Mesendoderm (in vitro differentiated cells): Measurements from ENCODE around the gene CCL5.

Experiments used
- DNase-seq: peaks from one replicate; pipeline ENCODE4 v3.0.0; 2013
- H2AK5ac ChIP-seq: 2 replicates; pipeline ENCODE4 v1.6.1; 2013; ENCODE audit warnings: low read length, inconsistent platforms
- H2BK120ac ChIP-seq: 2 replicates; pipeline ENCODE4 v1.6.1; 2013; ENCODE audit warnings: low read depth, mild to moderate bottlenecking, low read length, moderate library complexity, mixed read lengths
- H2BK15ac ChIP-seq: replicated peaks from 2 replicates; pipeline ENCODE4 v1.6.1; 2013; ENCODE audit warnings: low read depth, mild to moderate bottlenecking, moderate library complexity
- H2BK5ac ChIP-seq: 2 replicates; pipeline ENCODE4 v1.6.1; 2013; ENCODE audit warnings: low read length, inconsistent platforms
- H3K18ac ChIP-seq: 2 replicates; pipeline ENCODE4 v1.6.1; 2013; ENCODE audit warnings: mild to moderate bottlenecking, low read length, mixed read lengths
- H3K23ac ChIP-seq: one replicate; pipeline ENCODE4 v1.6.1; 2013; ENCODE audit warnings: low read length
- H3K27ac ChIP-seq: 2 replicates; pipeline ENCODE4 v1.5.1; 2013; ENCODE audit warnings: low read depth, mild to moderate bottlenecking, inconsistent platforms, low read length, moderate library complexity
- H3K27me3 ChIP-seq: 2 replicates; pipeline ENCODE4 v1.6.1; 2013; ENCODE audit warnings: low read length, control low read depth, mild to moderate bottlenecking, inconsistent platforms; ENCODE audit not compliant: insufficient read depth, poor library complexity
- H3K36me3 ChIP-seq: 2 replicates; pipeline ENCODE4 v1.6.1; 2013; ENCODE audit warnings: low read length, inconsistent platforms; ENCODE audit not compliant: control insufficient read depth, insufficient read depth
- H3K4ac ChIP-seq: one replicate; pipeline ENCODE4 v1.6.1; 2013; ENCODE audit warnings: low read depth, mild to moderate bottlenecking, low read length, moderate library complexity
- H3K4me1 ChIP-seq: 2 replicates; pipeline ENCODE4 v1.6.1; 2013; ENCODE audit warnings: low read depth, low read length, inconsistent platforms; ENCODE audit not compliant: control insufficient read depth
- H3K4me2 ChIP-seq: 2 replicates; pipeline ENCODE4 v1.6.1; 2013; ENCODE audit warnings: low read length
- H3K4me3 ChIP-seq: 2 replicates; pipeline ENCODE4 v1.5.1; 2013; ENCODE audit warnings: mild to moderate bottlenecking, low read length
- H3K56ac ChIP-seq: one replicate; pipeline ENCODE4 v1.6.1; 2013; ENCODE audit warnings: low read length
- H3K79me1 ChIP-seq: 2 replicates; pipeline ENCODE4 v1.6.1; 2013; ENCODE audit warnings: low read length, inconsistent platforms
- H3K79me2 ChIP-seq: 2 replicates; pipeline ENCODE4 v1.6.1; 2013; ENCODE audit warnings: mild to moderate bottlenecking, low read length; ENCODE audit not compliant: control insufficient read depth, insufficient read depth
- H3K9ac ChIP-seq: 2 replicates; pipeline ENCODE4 v1.6.1; 2013; ENCODE audit warnings: low read length, inconsistent platforms
- H4K5ac ChIP-seq: one replicate; pipeline ENCODE4 v1.6.1; 2013; ENCODE audit warnings: low read length
- H4K8ac ChIP-seq: one replicate; pipeline ENCODE4 v1.6.1; 2013; ENCODE audit warnings: low read depth, mild to moderate bottlenecking, control low read depth, low read length, moderate library complexity
- WGBS: extraction: QIAGEN DNeasy Blood & Tissue Kit; methylation state at CpG from one replicate; pipeline ENCODE4 v1.1.7; 2013; ENCODE audit warnings: low lambda C conversion rate, missing lambda C conversion rate; ENCODE audit not compliant: insufficient coverage; ENCODE audit errors: extremely low coverage; 5-methylcytosine and 5-hydroxymethylcytosine counted together

CCL5 gene

DNA sequence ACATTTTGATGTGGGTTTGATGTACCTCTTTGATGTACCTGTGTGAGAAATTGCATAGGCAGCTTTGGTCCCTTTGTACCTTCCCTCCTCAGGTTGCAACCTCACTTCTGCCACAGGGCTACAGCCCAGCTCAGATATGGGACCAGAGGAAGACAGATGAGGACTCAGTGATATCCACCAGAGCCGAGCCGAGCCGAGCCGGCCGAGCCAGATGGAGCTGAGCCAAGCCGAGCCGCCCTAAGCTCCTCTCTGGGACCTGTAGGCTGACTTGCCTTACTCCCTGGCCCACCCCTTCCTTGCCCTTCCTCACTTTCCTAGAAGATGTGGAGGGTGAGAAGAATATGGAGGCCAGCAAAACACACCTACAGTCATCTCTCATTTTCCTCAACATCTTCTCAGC, 15.3 kb downstream of the CCL5 start:
- Histone ChIP-seq H3K4ac (no peak overlapping the region), H3K36me3 (no peaks in the 10 kb centered on the region), H2AK5ac (no peak overlapping the region), H4K8ac (no peak overlapping the region), H2BK15ac (no peak overlapping the region), H4K5ac (no peak overlapping the region), H3K27ac (no peak overlapping the region), H3K23ac (no peak overlapping the region), H2BK120ac (no peak overlapping the region), H3K79me1 (no peaks in the 10 kb centered on the region), H3K4me2 (no peak overlapping the region), H3K4me1 (no peaks in the 10 kb centered on the region), H3K4me3 (no peak overlapping the region), H3K9ac (no peak overlapping the region), H3K27me3 (no peaks in the 10 kb centered on the region), H2BK5ac (no peak overlapping the region), H3K56ac (no peak overlapping the region), H3K18ac (no peak overlapping the region), H3K79me2 (no peaks in the 10 kb centered on the region)
- DNase-seq = no peak
- no CpG with 5 or more reads among the region's 7 CpGs for WGBS

DNA sequence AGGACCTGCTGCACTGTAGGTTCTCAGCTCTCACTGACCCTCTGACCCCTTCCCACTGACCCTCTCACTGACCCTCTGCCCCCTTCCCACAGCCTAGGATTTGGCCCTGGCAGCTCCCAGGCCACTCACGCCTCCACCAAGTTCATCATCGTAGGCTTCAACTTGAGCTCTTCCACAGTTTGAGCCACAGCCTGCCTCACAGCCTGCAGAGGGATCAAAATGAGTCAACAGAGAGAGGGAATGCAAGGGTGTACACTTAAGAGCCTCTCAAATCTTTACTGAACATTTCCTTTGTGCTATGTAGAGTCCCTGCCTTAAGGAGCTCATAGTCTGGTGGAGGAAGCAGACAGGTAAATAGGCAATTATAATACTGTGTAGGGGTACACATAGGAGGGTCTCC, 23.6 kb downstream of the CCL5 start:
- no peak overlapping the region for H3K56ac ChIP-seq
- H2AK5ac ChIP-seq = no peak overlapping the region
- no peak overlapping the region for H3K4ac ChIP-seq
- peaks cover 3% of the 10 kb centered on the region for H3K36me3 ChIP-seq
- no peaks in the 10 kb centered on the region for H3K79me2 ChIP-seq
- no peak overlapping the region for H4K8ac ChIP-seq
- DNase-seq = no peak
- H3K4me1 ChIP-seq = no peaks in the 10 kb centered on the region
- H3K4me2 ChIP-seq = no peak overlapping the region
- no peaks in the 10 kb centered on the region for H3K27me3 ChIP-seq
- whole genome bisulfite sequencing = no CpG with 5 or more reads among the region's 2 CpGs
- H3K79me1 ChIP-seq = no peaks in the 10 kb centered on the region
- no peak overlapping the region for H3K9ac ChIP-seq
- H3K27ac ChIP-seq = no peak overlapping the region
- no peak overlapping the region for H3K23ac ChIP-seq
- H4K5ac ChIP-seq = no peak overlapping the region
- H3K4me3 ChIP-seq = no peak overlapping the region
- no peak overlapping the region for H2BK15ac ChIP-seq
- H2BK5ac ChIP-seq = no peak overlapping the region
- no peak overlapping the region for H3K18ac ChIP-seq
- no peak overlapping the region for H2BK120ac ChIP-seq

DNA sequence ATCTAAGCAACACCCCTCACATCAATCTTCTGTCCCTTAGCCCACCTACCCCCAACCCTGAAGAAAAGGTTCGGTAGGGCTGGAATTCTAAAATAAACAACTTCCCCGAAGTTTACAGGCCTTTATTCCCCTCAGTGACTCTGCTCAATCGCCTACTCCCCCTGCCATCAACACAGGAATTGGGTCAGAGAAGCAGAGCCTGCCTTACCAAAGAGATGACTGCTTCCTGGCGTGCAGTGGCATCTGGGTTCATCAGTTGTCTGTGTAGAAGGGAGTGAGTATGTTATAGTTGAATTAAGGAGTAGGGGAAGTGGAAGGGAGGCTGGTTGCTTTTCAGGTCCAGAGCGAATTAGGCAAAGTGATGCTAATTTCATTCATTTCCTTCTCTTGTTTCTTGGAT, 24.2 kb downstream of the CCL5 start:
- H2BK5ac ChIP-seq = no peak overlapping the region
- no peak overlapping the region for H4K5ac ChIP-seq
- H3K36me3 ChIP-seq = peaks cover 3% of the 10 kb centered on the region
- H3K4me3 ChIP-seq = no peak overlapping the region
- no peaks in the 10 kb centered on the region for H3K79me2 ChIP-seq
- no peak overlapping the region for H3K4me2 ChIP-seq
- DNase-seq = no peak
- WGBS = no CpG with 5 or more reads among the region's 5 CpGs
- H3K23ac ChIP-seq = no peak overlapping the region
- no peak overlapping the region for H3K27ac ChIP-seq
- H3K79me1 ChIP-seq = no peaks in the 10 kb centered on the region
- no peaks in the 10 kb centered on the region for H3K4me1 ChIP-seq
- H4K8ac ChIP-seq = no peak overlapping the region
- H2BK15ac ChIP-seq = no peak overlapping the region
- H2AK5ac ChIP-seq = no peak overlapping the region
- no peaks in the 10 kb centered on the region for H3K27me3 ChIP-seq
- no peak overlapping the region for H2BK120ac ChIP-seq
- H3K9ac ChIP-seq = no peak overlapping the region
- H3K18ac ChIP-seq = no peak overlapping the region
- no peak overlapping the region for H3K56ac ChIP-seq
- no peak overlapping the region for H3K4ac ChIP-seq

DNA sequence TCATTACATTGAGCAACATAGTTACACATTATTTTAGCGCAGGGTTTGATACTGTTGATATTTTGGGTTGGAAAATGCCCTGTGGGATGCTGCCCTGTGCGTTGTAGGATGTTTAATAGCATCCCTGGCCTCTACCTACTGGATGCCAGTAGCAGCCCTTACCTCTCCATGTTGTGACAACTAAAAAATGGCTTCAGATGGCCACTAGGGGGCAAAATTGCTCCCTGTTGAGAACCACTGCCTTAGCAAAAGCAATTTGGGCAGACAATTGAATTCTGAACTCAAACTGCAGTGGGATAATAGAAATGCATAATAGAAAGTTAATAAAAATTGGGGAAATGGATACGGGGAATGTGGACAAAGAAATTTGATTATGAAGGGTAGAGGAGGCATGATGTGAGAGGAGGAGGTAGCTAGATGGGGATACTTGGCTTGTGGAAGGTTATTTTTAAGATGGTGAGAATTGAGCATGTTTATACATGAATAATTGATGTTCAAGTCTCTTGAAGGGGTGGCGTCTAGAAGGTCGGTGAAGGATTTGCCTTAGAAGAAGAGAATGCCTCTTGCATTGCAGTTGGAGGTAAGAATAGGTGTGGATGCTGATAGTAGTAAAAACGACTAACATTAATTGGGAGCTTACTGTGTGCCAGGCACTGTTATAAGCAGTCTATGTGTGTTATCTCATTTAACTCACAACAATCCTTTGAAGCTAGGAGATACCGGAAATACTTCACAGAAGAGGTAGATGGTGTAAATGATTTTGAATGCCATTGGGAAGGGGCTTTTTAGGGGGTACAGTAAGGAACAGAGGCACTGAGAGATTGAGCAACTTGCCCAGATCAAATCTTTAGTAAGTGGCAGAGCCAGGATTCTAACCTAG, 30.5 kb downstream of the CCL5 start:
- Histone ChIP-seq H3K23ac (no peak overlapping the region), H4K5ac (no peak overlapping the region), H3K4ac (no peak overlapping the region), H3K56ac (no peak overlapping the region), H3K4me3 (no peak overlapping the region), H3K27ac (no peak overlapping the region), H2AK5ac (no peak overlapping the region), H3K18ac (no peak overlapping the region), H4K8ac (no peak overlapping the region), H3K79me2 (no peaks in the 10 kb centered on the region), H2BK5ac (no peak overlapping the region), H3K27me3 (no peaks in the 10 kb centered on the region), H2BK120ac (no peak overlapping the region), H3K4me1 (no peaks in the 10 kb centered on the region), H3K4me2 (no peak overlapping the region), H3K36me3 (peaks cover 5% of the 10 kb centered on the region), H2BK15ac (no peak overlapping the region), H3K79me1 (no peaks in the 10 kb centered on the region), H3K9ac (no peak overlapping the region)
- peak; percentile 85 for DNase-seq
- 100% methylated on average over 1 of the region's 7 CpGs for WGBS

DNA sequence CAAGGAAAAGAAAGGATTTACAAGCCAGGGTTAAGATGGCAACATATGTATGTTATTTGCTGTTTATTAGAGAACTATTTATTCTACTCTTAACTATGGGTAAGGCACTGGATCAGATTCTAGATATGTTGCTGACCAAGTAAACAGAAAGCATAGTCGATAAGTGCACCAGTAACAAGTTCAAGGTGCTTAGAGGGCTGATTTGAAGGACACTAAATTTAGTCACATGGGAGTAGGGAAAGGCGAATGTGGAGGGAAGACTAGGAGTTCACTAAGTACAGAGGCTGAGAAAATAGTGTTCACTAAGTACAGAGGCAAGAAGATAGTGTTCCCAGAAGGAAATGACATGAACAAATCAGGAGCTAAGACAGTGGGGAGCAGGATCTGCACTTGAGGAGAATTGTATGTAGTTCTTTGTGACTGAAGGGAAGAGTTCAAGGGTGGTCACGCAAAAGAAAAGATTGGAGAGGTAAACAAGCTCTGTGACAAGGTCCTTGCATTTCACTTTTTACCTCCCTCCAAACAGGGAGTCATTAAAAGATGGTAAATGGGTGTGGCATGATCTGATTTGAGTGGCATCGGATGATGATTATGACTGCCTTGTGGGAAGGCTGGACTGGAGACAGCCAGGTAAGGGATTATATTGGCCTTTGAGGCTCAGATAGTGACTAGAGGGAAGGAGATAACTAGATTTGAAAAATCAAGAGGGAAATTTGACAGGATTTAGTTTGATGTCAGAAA, 32.4 kb downstream of the CCL5 start:
- peak overlapping the region; percentile 4 for H3K56ac ChIP-seq
- H3K79me2 ChIP-seq = no peaks in the 10 kb centered on the region
- WGBS = no CpG with 5 or more reads among the region's 4 CpGs
- H3K9ac ChIP-seq = no peak overlapping the region
- H3K4me2 ChIP-seq = no peak overlapping the region
- H3K27me3 ChIP-seq = no peaks in the 10 kb centered on the region
- H3K79me1 ChIP-seq = no peaks in the 10 kb centered on the region
- no peak overlapping the region for H2BK15ac ChIP-seq
- H2AK5ac ChIP-seq = no peak overlapping the region
- no peak overlapping the region for H3K18ac ChIP-seq
- no peak overlapping the region for H2BK120ac ChIP-seq
- H3K4me3 ChIP-seq = no peak overlapping the region
- H3K4ac ChIP-seq = no peak overlapping the region
- H4K8ac ChIP-seq = no peak overlapping the region
- H3K4me1 ChIP-seq = no peaks in the 10 kb centered on the region
- H4K5ac ChIP-seq = no peak overlapping the region
- no peak overlapping the region for H3K23ac ChIP-seq
- DNase-seq = no peak
- no peak overlapping the region for H2BK5ac ChIP-seq
- H3K36me3 ChIP-seq = peaks cover 11% of the 10 kb centered on the region
- H3K27ac ChIP-seq = no peak overlapping the region
